Left ventricle myocardium inferior (tissue), 1 donor: ENCODE data around the gene EFHC1. TPM values are rescaled to one million over a fixed set of nuclear protein-coding genes. Genes with fewer than 3 reads are reported as not detected.
"Not testable (repeated sequence)": the region's sequence is repeated elsewhere in the genome, so short reads cannot be mapped to it uniquely, and the experiment has no call there.

Source experiments
- DNase-seq: peaks from one replicate; pipeline ENCODE4 v3.0.0-alpha.2; 2020
- H3K27ac ChIP-seq: fragments of 200-600 bp; replicated peaks from 2 replicates; pipeline ENCODE4 v1.8.0; 2021
- H3K27me3 ChIP-seq: fragments of 200-600 bp; 2 replicates; pipeline ENCODE4 v1.8.0; 2021; ENCODE audit warnings: low read depth
- H3K36me3 ChIP-seq: fragments of 200-600 bp; 2 replicates; pipeline ENCODE4 v1.8.0; 2021
- H3K4me1 ChIP-seq: fragments of 200-600 bp; 2 replicates; pipeline ENCODE4 v1.8.0; 2021
- H3K4me3 ChIP-seq: fragments of 200-600 bp; 2 replicates; pipeline ENCODE4 v1.8.0; 2021; ENCODE audit warnings: mild to moderate bottlenecking, moderate library complexity
- H3K9me3 ChIP-seq: fragments of 200-600 bp; replicated peaks from 2 replicates; pipeline ENCODE4 v1.8.0; 2021
- CTCF ChIP-seq: fragments of 200-600 bp; IDR thresholded peaks from 2 replicates; pipeline ENCODE4 v1.8.0; 2021; ENCODE audit warnings: antibody characterized with exemption, mild to moderate bottlenecking, borderline replicate concordance
- intact Hi-C: fragments of 100-400 bp; cut with micrococcal nuclease; formaldehyde crosslinking; loops from one replicate; pipeline ENCODE4 v1.11.0; 2022
- total RNA-seq: library from RNA; stranded (reverse); fragmentation: NEBNext Ultra II Directional; extraction: Animal tissue kit (Norgen Biotek cat#: 25700); gene quantifications from one replicate; pipeline ENCODE4 v1.2.1, GENCODE V29; 2021
- donor health status: DM: no; HTN: yes; CAD: no; lungs with severe emphysema.

EFHC1 gene
- total RNA-seq, 1 donor from 2014 or later, result 5.7 TPM

GRCh38 chr6:52435345-52435744 is 15.2 kb downstream of the EFHC1 start:
- Histone ChIP-seq H3K4me3 (no peak overlapping the region), H3K4me1 (no peaks in the 10 kb centered on the region), H3K27ac (no peak overlapping the region), H3K36me3 (peaks cover 26% of the 10 kb centered on the region), H3K9me3 (no peaks in the 10 kb centered on the region), H3K27me3 (no peaks in the 10 kb centered on the region)
- intact Hi-C loops, result no loop called here
- DNase-seq, result no peak
- TF ChIP-seq CTCF, result no peak

DNA sequence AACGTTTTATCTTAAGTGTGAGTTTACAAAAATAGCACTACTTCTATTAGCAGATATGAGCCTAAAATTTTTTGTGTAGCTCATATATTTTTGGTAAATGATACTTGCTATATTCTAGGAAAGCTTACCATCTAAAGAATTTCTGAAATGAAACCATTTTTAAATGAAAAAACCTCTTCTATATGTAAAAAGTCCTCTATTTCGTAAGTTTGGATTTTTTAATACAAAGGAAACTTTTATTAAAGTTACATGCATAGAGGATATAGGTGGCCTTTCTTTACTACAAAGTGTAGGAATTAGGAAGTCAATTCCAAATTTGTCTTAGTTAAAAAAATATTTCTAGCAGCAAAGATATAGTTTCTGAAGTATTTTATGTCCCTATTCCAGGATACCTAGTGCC is 18.8 kb downstream of the EFHC1 start:
- Histone ChIP-seq H3K4me3 (no peak overlapping the region), H3K27me3 (no peaks in the 10 kb centered on the region), H3K27ac (no peak overlapping the region), H3K9me3 (peaks cover 6% of the 10 kb centered on the region), H3K36me3 (peaks cover 39% of the 10 kb centered on the region), H3K4me1 (no peaks in the 10 kb centered on the region)
- TF ChIP-seq CTCF, result no peak
- intact Hi-C loops, result no loop called here
- DNase-seq, result no peak

DNA sequence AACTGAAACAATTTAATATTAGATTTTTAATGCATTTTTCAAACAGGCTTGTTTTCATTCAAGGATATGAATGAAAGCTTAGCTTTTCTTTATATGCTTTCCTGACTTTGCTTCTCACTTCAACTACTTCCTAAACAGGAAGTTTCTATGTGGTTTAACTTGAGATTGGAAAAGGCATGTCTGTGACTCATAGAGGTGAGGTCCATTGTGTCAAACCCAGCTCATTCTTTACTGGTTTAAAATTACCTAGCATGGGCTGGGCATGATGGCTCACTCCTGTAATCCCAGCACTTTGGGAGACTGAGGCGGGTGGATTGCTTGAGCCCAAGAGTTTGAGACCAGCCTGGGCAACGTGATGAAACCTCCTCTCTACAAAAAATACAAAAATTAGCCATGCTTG is 34.4 kb downstream of the EFHC1 start:
- H3K27me3 ChIP-seq, result no peaks in the 10 kb centered on the region
- H3K9me3 ChIP-seq, result peaks cover 16% of the 10 kb centered on the region
- peaks cover 24% of the 10 kb centered on the region for H3K36me3 ChIP-seq
- no peak for DNase-seq
- no peaks in the 10 kb centered on the region for H3K4me1 ChIP-seq
- H3K4me3 ChIP-seq, result no peak overlapping the region
- no peak overlapping the region for H3K27ac ChIP-seq
- TF ChIP-seq CTCF, result no peak
- intact Hi-C loops, result no loop called here

DNA sequence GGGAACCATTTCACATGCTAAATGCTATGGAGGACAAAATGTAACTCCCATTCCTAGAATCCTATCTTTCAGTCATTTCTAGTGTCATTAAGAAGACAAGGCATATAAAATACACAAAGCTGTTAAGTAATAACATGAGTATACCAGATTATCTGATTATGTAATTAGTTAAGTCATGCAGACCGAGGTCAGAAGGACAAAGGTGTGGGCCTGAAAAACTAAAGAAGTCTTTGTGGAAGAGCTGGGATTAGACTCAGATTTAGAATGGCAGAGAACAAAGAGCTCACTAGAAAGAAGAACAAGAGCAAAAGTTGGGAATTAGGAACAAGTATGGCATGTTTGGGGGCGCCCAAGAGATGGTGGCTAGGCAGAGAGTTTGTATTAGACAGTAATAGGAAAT is 37.0 kb downstream of the EFHC1 start:
- H3K27ac ChIP-seq, result no peak overlapping the region
- peaks cover 6% of the 10 kb centered on the region for H3K9me3 ChIP-seq
- intact Hi-C loops, result no loop called here
- no peak for TF ChIP-seq CTCF
- H3K4me3 ChIP-seq, result no peak overlapping the region
- H3K27me3 ChIP-seq, result no peaks in the 10 kb centered on the region
- H3K36me3 ChIP-seq, result peaks cover 10% of the 10 kb centered on the region
- H3K4me1 ChIP-seq, result no peaks in the 10 kb centered on the region
- DNase-seq, result no peak

GRCh38 chr6:52461194-52461593 is 41.1 kb downstream of the EFHC1 start:
- intact Hi-C loops, H3K27me3 ChIP-seq, DNase-seq, H3K27ac ChIP-seq, H3K4me1 ChIP-seq, H3K9me3 ChIP-seq, H3K4me3 ChIP-seq, H3K36me3 ChIP-seq: not testable (repeated sequence)

DNA sequence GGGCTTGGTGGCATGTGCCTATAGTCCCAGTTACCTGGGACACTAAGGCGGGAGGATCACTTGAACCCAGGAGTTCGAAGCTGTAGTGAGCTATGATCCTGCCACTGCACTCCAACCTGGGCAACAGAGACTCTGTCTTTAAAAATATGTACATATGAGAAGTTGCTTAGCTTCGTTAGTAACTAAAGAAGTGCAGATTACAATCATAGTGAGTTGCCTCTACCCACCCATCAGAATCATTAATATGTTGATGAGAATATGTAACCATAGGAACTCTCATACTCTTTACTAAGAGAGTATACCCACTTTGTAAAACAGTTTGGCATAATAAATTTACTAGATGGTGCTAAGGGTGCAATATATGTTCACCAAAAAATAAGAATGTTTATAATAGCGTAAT is 54.0 kb downstream of the EFHC1 start:
- no peaks in the 10 kb centered on the region for H3K9me3 ChIP-seq
- H3K27me3 ChIP-seq, result no peaks in the 10 kb centered on the region
- H3K27ac ChIP-seq, result no peak overlapping the region
- no peaks in the 10 kb centered on the region for H3K36me3 ChIP-seq
- no peaks in the 10 kb centered on the region for H3K4me1 ChIP-seq
- DNase-seq, result no peak
- TF ChIP-seq CTCF, result no peak
- H3K4me3 ChIP-seq, result no peak overlapping the region
- intact Hi-C loops, result no loop called here
